GM12878 (cell line): ENCODE data around the gene WASHC2C.
"Not testable (repeated sequence)": the region's sequence is repeated elsewhere in the genome, so short reads cannot be mapped to it uniquely, and the experiment has no call there.

ENCODE experiments used
- EED ChIP-seq: sonication (generic); IDR thresholded peaks from 2 replicates; pipeline ENCODE4 v1.6.1; 2016; ENCODE audit warnings: antibody characterized with exemption, low read depth
- EP300 ChIP-seq, 2 experiments: fragments of 150-350 bp in 1 of 2; IDR thresholded peaks; 2 replicates each; pipeline ENCODE4 v1.6.1; 2011 to 2012; ENCODE audit warnings: low read depth in 2 of 2, low read length in 2 of 2, borderline replicate concordance in 1 of 2, improper control_type of control experiment in 1 of 2, inconsistent platforms in 1 of 2; ENCODE audit not compliant: control insufficient read depth in 1 of 2
- ESRRA ChIP-seq: IDR thresholded peaks from 2 replicates; pipeline ENCODE4 v1.6.1; 2012; ENCODE audit warnings: mild to moderate bottlenecking, low read length, improper control_type of control experiment
- POU2F2 ChIP-seq: IDR thresholded peaks from 3 replicates; pipeline ENCODE4 v1.6.1; 2011; ENCODE audit warnings: low read depth, mild to moderate bottlenecking, low read length, borderline replicate concordance
- RAD51 ChIP-seq: fragments of 450-650 bp; IDR thresholded peaks from 2 replicates; pipeline ENCODE4 v1.6.1; 2016; ENCODE audit warnings: moderate library complexity, mild to moderate bottlenecking, inconsistent platforms
- RELA ChIP-seq: fragments of 450-650 bp; IDR thresholded peaks from 2 replicates; pipeline ENCODE4 v1.8.0; 2014; ENCODE audit warnings: borderline replicate concordance; ENCODE audit not compliant: partially characterized antibody
- RFX5 ChIP-seq: IDR thresholded peaks from 2 replicates; pipeline ENCODE4 v1.6.1; 2011; ENCODE audit warnings: low read depth, low read length, improper control_type of control experiment

DNA sequence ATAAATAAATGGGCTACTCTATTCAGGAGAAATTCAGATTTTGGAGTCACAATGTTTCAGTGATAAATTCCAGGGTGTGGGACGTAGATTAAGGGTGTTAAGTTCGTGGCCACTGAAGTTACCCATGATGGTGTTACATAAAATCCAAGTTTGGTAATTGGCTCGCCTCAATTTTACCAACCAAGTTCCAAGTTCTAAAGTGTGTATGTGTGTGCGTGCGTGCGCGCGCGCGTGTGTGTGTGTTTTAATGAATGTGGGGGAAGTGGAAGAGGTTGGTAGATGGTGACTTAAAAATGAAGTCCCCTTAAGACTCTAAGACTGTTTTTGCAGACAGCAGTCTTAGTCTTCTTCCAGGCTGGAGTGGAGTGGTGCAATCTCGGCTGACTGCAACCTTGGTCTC lies 3.2 kb upstream of the WASHC2C start:
- not testable (repeated sequence) for TF ChIP-seq EED; RAD51; RFX5; POU2F2; RELA; EP300 (IDR thresholded peaks at IDR 0.05; ENCODE audit: borderline replicate concordance in 1 of 2, control insufficient read depth in 1 of 2, low read depth in 2 of 2, low read length in 2 of 2); ESRRA
